H1 (cell line): ENCODE measurements around the gene ENOPH1.

Experiments
- CREB1 ChIP-seq: IDR thresholded peaks from 2 replicates; pipeline ENCODE4 v1.6.1; 2012; ENCODE audit warnings: inconsistent platforms
- KDM1A ChIP-seq: fragments of 200-600, 300-600 bp; sonication (generic); IDR thresholded peaks from 2 replicates; pipeline ENCODE4 v1.7.1; 2016; ENCODE audit warnings: mild to moderate bottlenecking, low read length, borderline replicate concordance
- RAD21 ChIP-seq, 2 experiments: IDR thresholded peaks in 1 of 2; conservative IDR thresholded peaks in 1 of 2; 2 replicates each; pipeline ENCODE4 v1.6.1; 2011; ENCODE audit warnings: low read depth in 2 of 2, low read length in 2 of 2, improper control_type of control experiment in 1 of 2, inconsistent platforms in 1 of 2, mild to moderate bottlenecking in 1 of 2, moderate library complexity in 1 of 2
- RBBP5 ChIP-seq: IDR thresholded peaks from 2 replicates; pipeline ENCODE4 v1.7.1; 2012; ENCODE audit warnings: low read depth, mild to moderate bottlenecking, inconsistent platforms, low read length, moderate library complexity, borderline replicate concordance
- TF ChIP-seq, protein P1 (sequence below), 3 experiments: IDR thresholded peaks; 1 replicate in 2 of 3; 2 replicates in 1 of 3; pipeline versions ENCODE4 v1.5.1 to v1.6.1; 2011; ENCODE audit warnings: low read length in 3 of 3, mild to moderate bottlenecking in 3 of 3, inconsistent platforms in 2 of 3, low read depth in 1 of 3, moderate library complexity in 1 of 3; ENCODE audit not compliant: insufficient read depth in 1 of 3; ENCODE audit errors: control extremely low read depth in 1 of 3
- TF ChIP-seq, protein P2 (sequence below): IDR thresholded peaks from 2 replicates; pipeline ENCODE4 v1.6.1; 2012; ENCODE audit warnings: inconsistent platforms

DNA sequence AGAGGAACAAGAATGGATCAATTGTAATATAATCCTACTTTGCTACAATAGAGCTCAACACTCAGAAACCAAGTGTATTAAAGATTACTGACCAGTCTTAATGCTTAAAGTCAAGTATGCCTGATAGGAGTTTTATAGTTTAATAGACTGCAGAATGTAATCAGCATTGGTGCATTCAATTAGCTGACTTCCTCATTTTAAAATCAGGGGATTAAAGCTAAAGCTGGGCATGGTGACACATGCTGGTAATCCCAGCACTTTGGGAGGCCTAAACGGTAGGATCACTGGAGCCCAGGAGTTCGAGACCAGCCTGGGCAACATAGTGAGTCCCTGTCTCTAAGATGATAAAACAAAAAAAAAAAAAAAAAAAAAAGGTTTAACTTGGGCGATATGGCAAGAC lies 10.9 kb upstream of the ENOPH1 start:
- TF ChIP-seq RBBP5 (no peak), RAD21 (IDR thresholded peaks at IDR 0.05 in 1 of 2, conservative IDR thresholded peaks at IDR 0.05 in 1 of 2; ENCODE audit: low read depth in 2 of 2, low read length in 2 of 2) (no peak), KDM1A (no peak), CREB1 (no peak)
- TF ChIP-seq, protein P1, sequence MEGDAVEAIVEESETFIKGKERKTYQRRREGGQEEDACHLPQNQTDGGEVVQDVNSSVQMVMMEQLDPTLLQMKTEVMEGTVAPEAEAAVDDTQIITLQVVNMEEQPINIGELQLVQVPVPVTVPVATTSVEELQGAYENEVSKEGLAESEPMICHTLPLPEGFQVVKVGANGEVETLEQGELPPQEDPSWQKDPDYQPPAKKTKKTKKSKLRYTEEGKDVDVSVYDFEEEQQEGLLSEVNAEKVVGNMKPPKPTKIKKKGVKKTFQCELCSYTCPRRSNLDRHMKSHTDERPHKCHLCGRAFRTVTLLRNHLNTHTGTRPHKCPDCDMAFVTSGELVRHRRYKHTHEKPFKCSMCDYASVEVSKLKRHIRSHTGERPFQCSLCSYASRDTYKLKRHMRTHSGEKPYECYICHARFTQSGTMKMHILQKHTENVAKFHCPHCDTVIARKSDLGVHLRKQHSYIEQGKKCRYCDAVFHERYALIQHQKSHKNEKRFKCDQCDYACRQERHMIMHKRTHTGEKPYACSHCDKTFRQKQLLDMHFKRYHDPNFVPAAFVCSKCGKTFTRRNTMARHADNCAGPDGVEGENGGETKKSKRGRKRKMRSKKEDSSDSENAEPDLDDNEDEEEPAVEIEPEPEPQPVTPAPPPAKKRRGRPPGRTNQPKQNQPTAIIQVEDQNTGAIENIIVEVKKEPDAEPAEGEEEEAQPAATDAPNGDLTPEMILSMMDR (IDR thresholded peaks at IDR 0.05; ENCODE audit: control extremely low read depth in 1 of 3, insufficient read depth in 1 of 3, low read depth in 1 of 3, low read length in 3 of 3) = no peak
- TF ChIP-seq, protein P2, sequence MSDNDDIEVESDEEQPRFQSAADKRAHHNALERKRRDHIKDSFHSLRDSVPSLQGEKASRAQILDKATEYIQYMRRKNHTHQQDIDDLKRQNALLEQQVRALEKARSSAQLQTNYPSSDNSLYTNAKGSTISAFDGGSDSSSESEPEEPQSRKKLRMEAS = no peak
